CD4-positive, CD25-positive, alpha-beta regulatory T cell (primary cell): ENCODE results near the gene RAPGEF6. TPM values are rescaled to one million over a fixed set of nuclear protein-coding genes. Genes with fewer than 3 reads are reported as not detected.
"Not testable (repeated sequence)": the region's sequence is repeated elsewhere in the genome, so short reads cannot be mapped to it uniquely, and the experiment has no call there.

ENCODE experiments used
- ATAC-seq, 2 donors: fragments of 150-1000 bp; cut with Tn5 transposase; one replicate each; pipeline ENCODE4 v1.10.0; 2021; ENCODE audit warnings: low read depth in 2 of 2, moderate number of reproducible peaks in 2 of 2, moderate library complexity in 1 of 2
- DNase-seq, 3 donors: peaks; one replicate each; pipeline versions ENCODE4 v3.0.0 to v3.0.0-alpha.2; 2012 to 2022; ENCODE audit warnings: mixed read lengths in 1 of 3
- H3K27ac ChIP-seq: one replicate; pipeline ENCODE4 v1.7.0; 2013; ENCODE audit warnings: mild to moderate bottlenecking, low read length; ENCODE audit not compliant: insufficient read depth, poor library complexity, severe bottlenecking
- H3K27me3 ChIP-seq: one replicate; pipeline ENCODE4 v1.7.0; 2013; ENCODE audit warnings: low read length; ENCODE audit not compliant: control insufficient read depth, insufficient read depth
- H3K36me3 ChIP-seq: one replicate; pipeline ENCODE4 v1.7.0; 2013; ENCODE audit warnings: mild to moderate bottlenecking, low read length, moderate library complexity; ENCODE audit not compliant: control insufficient read depth, insufficient read depth
- H3K4me1 ChIP-seq: 2 replicates; pipeline ENCODE4 v1.7.0; 2013; ENCODE audit warnings: mild to moderate bottlenecking, low read length; ENCODE audit not compliant: insufficient read depth, control insufficient read depth, poor library complexity, severe bottlenecking
- H3K4me3 ChIP-seq: one replicate; pipeline ENCODE4 v1.7.0; 2013; ENCODE audit warnings: low read depth, mild to moderate bottlenecking, low read length, moderate library complexity
- H3K9me3 ChIP-seq, 2 experiments: 1 replicate in 1 of 2; 2 replicates in 1 of 2; pipeline ENCODE4 v1.7.0; 2013; ENCODE audit warnings: low read length in 2 of 2, mild to moderate bottlenecking in 1 of 2, moderate library complexity in 1 of 2; ENCODE audit not compliant: control insufficient read depth in 2 of 2
- H3K27ac Mint-ChIP-seq, 3 donors: one replicate each; pipeline ENCODE4 v1.8.0; 2020 to 2022; ENCODE audit warnings: mild to moderate bottlenecking in 3 of 3, mixed read lengths in 3 of 3, moderate library complexity in 2 of 3
- H3K27me3 Mint-ChIP-seq: one replicate; pipeline ENCODE4 v1.8.0; 2022; ENCODE audit warnings: mild to moderate bottlenecking, mixed read lengths
- H3K36me3 Mint-ChIP-seq: one replicate; pipeline ENCODE4 v1.8.0; 2020; ENCODE audit warnings: mixed read lengths
- H3K4me1 Mint-ChIP-seq, 4 donors: one replicate each; pipeline ENCODE4 v1.8.0; 2020 to 2022; ENCODE audit warnings: mixed read lengths in 4 of 4, mild to moderate bottlenecking in 1 of 4
- H3K4me3 Mint-ChIP-seq, 4 donors: one replicate each; pipeline ENCODE4 v1.8.0; 2020 to 2022; ENCODE audit warnings: mild to moderate bottlenecking in 4 of 4, mixed read lengths in 4 of 4, moderate library complexity in 3 of 4
- H3K9me3 Mint-ChIP-seq, 7 donors: one replicate each; pipeline ENCODE4 v1.8.0; 2020 to 2022; ENCODE audit warnings: mixed read lengths in 7 of 7, mild to moderate bottlenecking in 3 of 7, moderate library complexity in 2 of 7
- polyA plus RNA-seq, 4 donors: library from polyadenylated mRNA; unstranded; fragments of 300-500 nt; fragmentation: Illumina TruSeq; gene quantifications; one replicate each; pipeline ENCODE4 v1.2.3, GENCODE V29; 2021
- total RNA-seq: library from RNA; stranded (reverse); gene quantifications from one replicate; pipeline ENCODE4 v1.2.3, GENCODE V29; 2022

The RAPGEF6 gene
- total and polyA plus RNA-seq, 5 donors from 2014 or later = 24.4 to 66.6 (median 34.1) TPM

- peak overlapping the region; percentile 42 for H3K27ac ChIP-seq
- Mint-ChIP-seq H3K27ac (peak overlapping the region; percentile 81 to 88 (median 84)), H3K27me3 (no peaks in the 10 kb centered on the region), H3K4me1 (peaks cover 15 to 49% (median 39%) of the 10 kb centered on the region in 4 donors), H3K36me3 (peaks cover 8% of the 10 kb centered on the region), H3K9me3 (peaks cover 0 to 2% (median 0%) of the 10 kb centered on the region in 7 donors), H3K4me3 (peak overlapping the region in 3 of 4 donors; percentile 8 to 71 (median 68))
- peaks cover 5% of the 10 kb centered on the region for H3K36me3 ChIP-seq
- H3K9me3 ChIP-seq = no peaks in the 10 kb centered on the region
- H3K4me1 ChIP-seq = peaks cover 16% of the 10 kb centered on the region
- DNase-seq (no peak), ATAC-seq (no peak)
- no peaks in the 10 kb centered on the region for H3K27me3 ChIP-seq
- peak overlapping the region; percentile 37 for H3K4me3 ChIP-seq
Measured at GRCh38 chr5:131416729-131417128, 218.3 kb downstream of the RAPGEF6 start.

GRCh38 chr5:131413605-131414559 is 221.1 kb downstream of the RAPGEF6 start:
- Mint-ChIP-seq H3K27ac (peak overlapping the region; percentile 83 to 92 (median 85)), H3K36me3 (peaks cover 29% of the 10 kb centered on the region), H3K9me3 (peaks cover 0 to 2% (median 0%) of the 10 kb centered on the region in 7 donors), H3K27me3 (no peaks in the 10 kb centered on the region), H3K4me3 (peak overlapping the region in 3 of 4 donors; percentile 5 to 63 (median 55)), H3K4me1 (peaks cover 26 to 48% (median 37%) of the 10 kb centered on the region in 4 donors)
- H3K4me3 ChIP-seq = peak overlapping the region; percentile 65
- no peaks in the 10 kb centered on the region for H3K27me3 ChIP-seq
- DNase-seq (peak in 1 of 3 donors; percentile 80), ATAC-seq (peak; percentile 60 to 61)
- no peaks in the 10 kb centered on the region for H3K9me3 ChIP-seq
- peaks cover 7% of the 10 kb centered on the region for H3K36me3 ChIP-seq
- H3K4me1 ChIP-seq = peaks cover 16% of the 10 kb centered on the region
- H3K27ac ChIP-seq = peak overlapping the region; percentile 67

DNA sequence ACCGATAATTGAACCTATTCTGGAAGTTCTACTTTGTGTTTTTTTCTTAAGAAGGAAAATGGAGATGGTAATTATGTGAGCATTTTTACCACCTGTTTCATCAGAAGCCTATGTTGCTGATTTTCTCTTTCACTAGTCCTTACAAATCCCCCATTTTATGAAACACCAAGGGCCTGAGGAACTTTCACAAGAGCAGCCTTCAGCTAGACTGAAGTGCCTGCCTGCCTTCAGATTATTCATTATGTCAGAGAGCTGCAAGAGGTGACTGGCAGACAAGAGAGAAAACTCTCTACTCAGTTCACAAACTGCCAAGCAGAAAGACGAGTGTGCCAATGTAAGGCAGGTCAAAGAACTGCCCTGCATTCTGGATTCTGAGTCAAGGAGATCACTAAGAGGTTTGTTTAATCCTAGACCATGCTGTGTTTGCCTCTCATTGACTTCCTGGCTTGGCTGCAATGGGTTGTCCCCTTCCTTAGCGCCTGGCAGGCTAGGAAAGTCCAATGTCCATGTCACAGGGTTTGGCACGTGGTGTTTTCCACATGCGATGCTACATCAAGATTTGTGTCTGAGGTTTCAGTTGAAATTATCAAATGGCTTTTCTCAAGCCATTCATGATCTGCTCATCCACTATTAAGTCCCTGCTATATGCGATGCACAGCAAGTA is 227.9 kb downstream of the RAPGEF6 start:
- Histone ChIP-seq H3K4me3 (no peak overlapping the region), H3K36me3 (peaks cover 27% of the 10 kb centered on the region), H3K9me3 (peaks cover 0 to 6% of the 10 kb centered on the region in 2 experiments), H3K27ac (no peak overlapping the region), H3K27me3 (no peaks in the 10 kb centered on the region), H3K4me1 (no peaks in the 10 kb centered on the region)
- no peak for ATAC-seq
- DNase-seq = no peak
- Mint-ChIP-seq H3K9me3 (peaks cover 0 to 13% (median 2%) of the 10 kb centered on the region in 7 donors), H3K27ac (peak overlapping the region; percentile 60 to 80 (median 65)), H3K27me3 (no peaks in the 10 kb centered on the region), H3K4me3 (no peak overlapping the region), H3K4me1 (peaks cover 4 to 36% (median 25%) of the 10 kb centered on the region in 4 donors), H3K36me3 (peaks cover 72% of the 10 kb centered on the region)

- peaks cover 0 to 17% (median 3%) of the 10 kb centered on the region in 7 donors for H3K9me3 Mint-ChIP-seq
- peaks cover 4 to 36% (median 26%) of the 10 kb centered on the region in 4 donors for H3K4me1 Mint-ChIP-seq
- H3K4me3 Mint-ChIP-seq = peak overlapping the region in 1 of 4 donors; percentile 32
- H3K27me3 Mint-ChIP-seq = no peaks in the 10 kb centered on the region
- H3K4me1 ChIP-seq = no peaks in the 10 kb centered on the region
- H3K27me3 ChIP-seq = no peaks in the 10 kb centered on the region
- no peak overlapping the region for H3K27ac ChIP-seq
- H3K36me3 Mint-ChIP-seq = peaks cover 72% of the 10 kb centered on the region
- peaks cover 30% of the 10 kb centered on the region for H3K36me3 ChIP-seq
- no peak for ATAC-seq
- peak overlapping the region; percentile 57 to 86 (median 65) for H3K27ac Mint-ChIP-seq
- H3K9me3 ChIP-seq = peaks cover 0 to 6% of the 10 kb centered on the region in 2 experiments
- no peak overlapping the region for H3K4me3 ChIP-seq
- no peak for DNase-seq
Measured at GRCh38 chr5:131406076-131406475, 229.0 kb downstream of the RAPGEF6 start.

DNA sequence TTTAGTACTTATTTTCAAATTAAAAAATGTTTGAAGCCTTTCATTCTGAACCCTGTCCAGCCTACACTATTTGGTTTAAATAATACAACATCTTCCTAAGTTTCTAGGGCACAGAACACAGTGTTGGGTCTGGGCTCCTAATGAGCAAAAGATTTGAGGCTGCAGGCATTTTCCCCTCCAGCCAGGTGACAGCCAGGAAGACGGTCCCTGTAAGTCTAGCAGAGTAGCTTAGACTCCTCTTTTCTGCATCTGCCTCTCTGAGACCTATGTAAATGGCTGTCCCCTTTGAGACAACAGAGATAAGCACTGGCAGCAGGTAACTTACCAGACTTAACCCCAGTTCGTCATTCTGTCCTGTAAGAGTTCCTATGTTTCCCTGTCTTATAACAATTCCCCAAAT is 229.4 kb downstream of the RAPGEF6 start:
- no peak overlapping the region for H3K4me3 ChIP-seq
- no peaks in the 10 kb centered on the region for H3K27me3 Mint-ChIP-seq
- DNase-seq (no peak), ATAC-seq (no peak)
- peaks cover 71% of the 10 kb centered on the region for H3K36me3 Mint-ChIP-seq
- peak overlapping the region in 1 of 4 donors; percentile 32 for H3K4me3 Mint-ChIP-seq
- peaks cover 6 to 37% (median 27%) of the 10 kb centered on the region in 4 donors for H3K4me1 Mint-ChIP-seq
- no peak overlapping the region for H3K27ac ChIP-seq
- H3K4me1 ChIP-seq = no peaks in the 10 kb centered on the region
- H3K36me3 ChIP-seq = peaks cover 30% of the 10 kb centered on the region
- peak overlapping the region; percentile 57 to 86 (median 65) for H3K27ac Mint-ChIP-seq
- peaks cover 0 to 17% (median 5%) of the 10 kb centered on the region in 7 donors for H3K9me3 Mint-ChIP-seq
- no peaks in the 10 kb centered on the region for H3K27me3 ChIP-seq
- peaks cover 0 to 6% of the 10 kb centered on the region in 2 experiments for H3K9me3 ChIP-seq

GRCh38 chr5:131400585-131400984 is 234.4 kb downstream of the RAPGEF6 start:
- H3K4me1 Mint-ChIP-seq = peaks cover 32 to 57% (median 34%) of the 10 kb centered on the region in 4 donors
- Histone ChIP-seq H3K4me1 (peaks cover 18% of the 10 kb centered on the region), H3K4me3 (no peak overlapping the region), H3K9me3 (peaks cover 0 to 6% of the 10 kb centered on the region in 2 experiments), H3K27me3 (no peaks in the 10 kb centered on the region), H3K27ac (no peak overlapping the region), H3K36me3 (peaks cover 25% of the 10 kb centered on the region)
- peaks cover 0 to 17% (median 6%) of the 10 kb centered on the region in 7 donors for H3K9me3 Mint-ChIP-seq
- peaks cover 65% of the 10 kb centered on the region for H3K36me3 Mint-ChIP-seq
- peak overlapping the region in 1 of 3 donors; percentile 18 for H3K27ac Mint-ChIP-seq
- ATAC-seq (no peak), DNase-seq (no peak)
- peak overlapping the region in 1 of 4 donors; percentile 2 for H3K4me3 Mint-ChIP-seq
- H3K27me3 Mint-ChIP-seq = no peaks in the 10 kb centered on the region

GRCh38 chr5:131399007-131399406 is 236.0 kb downstream of the RAPGEF6 start:
- H3K4me1 Mint-ChIP-seq = peaks cover 39 to 66% (median 45%) of the 10 kb centered on the region in 4 donors
- ATAC-seq, H3K27me3 Mint-ChIP-seq, H3K9me3 ChIP-seq, H3K27me3 ChIP-seq, H3K27ac ChIP-seq, H3K4me3 ChIP-seq, DNase-seq: not testable (repeated sequence)
- peak overlapping the region; percentile 52 to 98 (median 69) for H3K27ac Mint-ChIP-seq
- H3K9me3 Mint-ChIP-seq = peaks cover 0 to 17% (median 6%) of the 10 kb centered on the region in 7 donors
- peaks cover 63% of the 10 kb centered on the region for H3K36me3 Mint-ChIP-seq
- peak overlapping the region in 2 of 4 donors; percentile 3 to 15 for H3K4me3 Mint-ChIP-seq
- Histone ChIP-seq H3K4me1 (peaks cover 34% of the 10 kb centered on the region), H3K36me3 (peaks cover 25% of the 10 kb centered on the region)
